RWPE2 (cell line): ENCODE data around the gene PPA2.

Experiments used
- ATAC-seq: fragments of 200-7000 bp; cut with Tn5 transposase; 3 replicates; pipeline ENCODE4 v1.9.1; 2021; ENCODE audit warnings: low read depth
- DNase-seq: peaks from one replicate; pipeline ENCODE4 v3.0.0-alpha.2; 2020; ENCODE audit warnings: low spot score
- H3K27ac ChIP-seq: fragments of 450-650 bp; 2 replicates; pipeline ENCODE4 v1.5.1; 2017; ENCODE audit warnings: mild to moderate bottlenecking; ENCODE audit not compliant: poor library complexity, severe bottlenecking
- H3K27me3 ChIP-seq: fragments of 250-450 bp; sonication (Bioruptor Pico); 2 replicates; pipeline ENCODE4 v1.5.1; 2021; ENCODE audit warnings: mild to moderate bottlenecking, moderate library complexity; ENCODE audit not compliant: insufficient read depth, poor library complexity, severe bottlenecking
- H3K36me3 ChIP-seq: fragments of 250-450 bp; sonication (Bioruptor Pico); 2 replicates; pipeline ENCODE4 v1.5.1; 2020; ENCODE audit warnings: low read depth, mild to moderate bottlenecking, moderate library complexity
- H3K4me1 ChIP-seq: fragments of 250-450 bp; sonication (Bioruptor Pico); 2 replicates; pipeline ENCODE4 v1.5.1; 2021; ENCODE audit warnings: mild to moderate bottlenecking, moderate library complexity; ENCODE audit not compliant: insufficient read depth, poor library complexity, severe bottlenecking
- H3K4me3 ChIP-seq: fragments of 250-450 bp; sonication (Bioruptor Pico); 2 replicates; pipeline ENCODE4 v1.5.1; 2021; ENCODE audit warnings: mild to moderate bottlenecking, moderate library complexity; ENCODE audit not compliant: severe bottlenecking
- H3K9me3 ChIP-seq: fragments of 250-450 bp; sonication (Bioruptor Pico); 2 replicates; pipeline ENCODE4 v1.5.1; 2021; ENCODE audit warnings: mild to moderate bottlenecking, moderate library complexity; ENCODE audit not compliant: severe bottlenecking
- CTCF ChIP-seq: fragments of 450-650 bp; IDR thresholded peaks from one replicate; pipeline ENCODE4 v1.5.1; 2017; ENCODE audit warnings: mild to moderate bottlenecking, moderate library complexity; ENCODE audit not compliant: poor library complexity, severe bottlenecking

The PPA2 gene

GRCh38 chr4:105490523-105490922 lies 16.7 kb upstream of the PPA2 start:
- DNase-seq, result no peak
- Histone ChIP-seq H3K36me3 (no peaks in the 10 kb centered on the region), H3K4me3 (no peak overlapping the region), H3K4me1 (no peaks in the 10 kb centered on the region), H3K27me3 (no peaks in the 10 kb centered on the region), H3K27ac (no peak overlapping the region), H3K9me3 (no peaks in the 10 kb centered on the region)
- TF ChIP-seq CTCF, result no peak
- ATAC-seq, result no peak

- Histone ChIP-seq H3K9me3 (no peaks in the 10 kb centered on the region), H3K4me3 (no peak overlapping the region), H3K36me3 (no peaks in the 10 kb centered on the region), H3K4me1 (no peaks in the 10 kb centered on the region), H3K27me3 (no peaks in the 10 kb centered on the region), H3K27ac (no peak overlapping the region)
- ATAC-seq (no peak), DNase-seq (no peak)
- TF ChIP-seq CTCF, result no peak
Measured at GRCh38 chr4:105483840-105484239, 10.0 kb upstream of the PPA2 start.

GRCh38 chr4:105474099-105474518 lies 247 bp upstream of the PPA2 start:
- H3K4me3 ChIP-seq, result peak overlapping the region; percentile 84
- H3K27me3 ChIP-seq, result no peaks in the 10 kb centered on the region
- peak overlapping the region; percentile 78 for H3K27ac ChIP-seq
- ATAC-seq, result peak; percentile 84
- DNase-seq, result peak; percentile 78
- H3K36me3 ChIP-seq, result peaks cover 37% of the 10 kb centered on the region
- TF ChIP-seq CTCF, result peak; percentile 96
- H3K9me3 ChIP-seq, result no peaks in the 10 kb centered on the region
- peaks cover 14% of the 10 kb centered on the region for H3K4me1 ChIP-seq

- no peak for TF ChIP-seq CTCF
- Histone ChIP-seq H3K36me3 (peaks cover 41% of the 10 kb centered on the region), H3K4me1 (peaks cover 14% of the 10 kb centered on the region), H3K4me3 (peak overlapping the region; percentile 84), H3K27me3 (no peaks in the 10 kb centered on the region), H3K27ac (peak overlapping the region; percentile 78), H3K9me3 (no peaks in the 10 kb centered on the region)
- ATAC-seq (peak; percentile 11), DNase-seq (no peak)
Measured at GRCh38 chr4:105472871-105473323, 965 bp downstream of the PPA2 start.

GRCh38 chr4:105471566-105472176 lies 2.2 kb downstream of the PPA2 start:
- DNase-seq (no peak), ATAC-seq (peak; percentile 51)
- Histone ChIP-seq H3K4me3 (peak overlapping the region; percentile 84), H3K36me3 (peaks cover 51% of the 10 kb centered on the region), H3K27ac (peak overlapping the region; percentile 78), H3K27me3 (no peaks in the 10 kb centered on the region), H3K9me3 (no peaks in the 10 kb centered on the region), H3K4me1 (peaks cover 14% of the 10 kb centered on the region)
- TF ChIP-seq CTCF, result peak; percentile 91
